ENCODE data around the gene MEGF8. TPM values are rescaled to one million over a fixed set of nuclear protein-coding genes. Genes with fewer than 3 reads are reported as not detected.

MEGF8 gene
- total RNA-seq, 3 donors from 2014 or later (not counting 1 experiment from before 2014, with no cell fraction given) = 8.1 to 11.3 (median 10.5) TPM

DNA sequence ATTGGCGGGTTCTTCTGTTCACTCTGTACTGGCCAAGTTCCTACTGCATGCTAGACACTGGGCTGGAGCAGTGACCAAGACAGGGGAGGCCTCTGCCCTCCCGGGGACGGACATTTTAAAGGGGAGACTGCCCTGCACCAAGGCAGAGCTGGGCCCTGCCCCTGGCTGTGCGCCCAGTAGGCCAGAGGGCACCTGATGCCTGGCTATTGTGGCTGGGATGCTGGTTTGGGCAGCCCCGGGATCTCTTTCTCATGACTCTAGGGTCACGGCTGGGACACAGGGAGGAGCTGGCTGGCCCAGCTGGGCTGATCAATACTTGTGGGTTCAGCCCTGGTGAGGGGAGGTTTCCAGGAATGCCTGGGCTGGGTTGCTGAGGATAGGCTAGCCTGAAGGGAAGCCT lies 84.0 kb downstream of the MEGF8 start:
- Histone ChIP-seq H3K27me3 (ENCODE audit: control insufficient read depth, insufficient read depth, low read length) (no peaks in the 10 kb centered on the region), H3K36me3 (ENCODE audit: control insufficient read depth, insufficient read depth, low read length) (peaks cover 10% of the 10 kb centered on the region), H3K9me3 (ENCODE audit: control insufficient read depth, insufficient read depth, low read length) (no peaks in the 10 kb centered on the region), H3K4me3 (ENCODE audit: low read length) (no peak overlapping the region), H3K27ac (ENCODE audit: low read length) (no peak overlapping the region), H3K4me1 (ENCODE audit: control insufficient read depth, insufficient read depth, low read length) (no peaks in the 10 kb centered on the region)
- no peak for TF ChIP-seq CTCF (IDR thresholded peaks at IDR 0.05)
- Mint-ChIP-seq H3K4me1 (peaks cover 0 to 46% of the 10 kb centered on the region in 2 donors), H3K36me3 (no peaks in the 10 kb centered on the region), H3K27ac (no peak overlapping the region), H3K9me3 (no peaks in the 10 kb centered on the region), H3K27me3 (ENCODE audit: low read depth in 2 of 2) (no peaks in the 10 kb centered on the region), H3K4me3 (no peak overlapping the region)
- 98% methylated on average over 6 of the region's 6 CpGs for WGBS (ENCODE audit: insufficient coverage)
- DNase-seq (no peak), ATAC-seq (no peak)
- intact Hi-C loops (cut with micrococcal nuclease) = no loop called here

GRCh38 chr19:42410371-42410770 lies 84.9 kb downstream of the MEGF8 start:
- intact Hi-C loops (cut with micrococcal nuclease) = no loop called here
- no peak overlapping the region for H3K4me3 ChIP-seq (ENCODE audit: low read length)
- no peak for TF ChIP-seq CTCF (IDR thresholded peaks at IDR 0.05)
- no peaks in the 10 kb centered on the region for H3K27me3 ChIP-seq (ENCODE audit: control insufficient read depth, insufficient read depth, low read length)
- H3K36me3 ChIP-seq (ENCODE audit: control insufficient read depth, insufficient read depth, low read length) = peaks cover 10% of the 10 kb centered on the region
- no peak for ATAC-seq
- no peak overlapping the region for H3K27ac Mint-ChIP-seq
- no peaks in the 10 kb centered on the region for H3K36me3 Mint-ChIP-seq
- no peaks in the 10 kb centered on the region for H3K9me3 Mint-ChIP-seq
- DNase-seq = no peak
- 96% methylated on average over 30 of the region's 30 CpGs for WGBS (ENCODE audit: insufficient coverage)
- no peaks in the 10 kb centered on the region for H3K9me3 ChIP-seq (ENCODE audit: control insufficient read depth, insufficient read depth, low read length)
- H3K4me1 Mint-ChIP-seq = peaks cover 0 to 46% of the 10 kb centered on the region in 2 donors
- no peak overlapping the region for H3K27ac ChIP-seq (ENCODE audit: low read length)
- no peaks in the 10 kb centered on the region for H3K27me3 Mint-ChIP-seq (ENCODE audit: low read depth in 2 of 2)
- H3K4me1 ChIP-seq (ENCODE audit: control insufficient read depth, insufficient read depth, low read length) = no peaks in the 10 kb centered on the region
- H3K4me3 Mint-ChIP-seq = no peak overlapping the region

DNA sequence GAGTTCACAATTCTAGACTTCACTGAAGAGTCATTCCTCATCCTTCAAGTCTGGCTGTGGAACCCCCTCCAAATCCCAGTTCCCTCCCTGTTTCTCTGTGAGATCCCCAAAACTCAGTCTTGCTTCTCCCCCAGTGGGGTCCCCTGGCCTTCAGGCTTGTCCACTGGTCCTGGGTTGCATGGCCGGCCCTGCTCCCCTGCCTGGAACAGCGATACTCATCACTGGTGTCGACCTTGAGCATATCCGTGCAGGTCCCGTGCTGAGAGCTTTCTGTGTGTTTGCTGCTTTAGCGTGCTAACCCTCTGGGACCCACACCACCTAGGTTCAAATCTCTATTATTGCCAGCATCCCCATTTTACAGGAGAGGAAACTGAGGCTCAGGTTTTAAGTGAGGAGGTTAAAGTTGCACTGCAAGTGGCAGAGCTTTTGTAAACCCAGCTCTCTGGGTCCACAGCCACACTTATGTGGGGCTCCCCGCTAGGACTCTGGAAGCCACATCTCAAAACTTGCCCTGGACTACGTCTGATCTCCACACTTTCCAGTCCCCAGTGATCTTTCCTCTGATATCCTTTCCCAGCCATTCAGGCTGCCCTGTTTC lies 86.2 kb downstream of the MEGF8 start:
- no peak overlapping the region for H3K4me3 Mint-ChIP-seq
- H3K9me3 Mint-ChIP-seq = no peaks in the 10 kb centered on the region
- Histone ChIP-seq H3K27ac (ENCODE audit: low read length) (no peak overlapping the region), H3K4me3 (ENCODE audit: low read length) (no peak overlapping the region), H3K36me3 (ENCODE audit: control insufficient read depth, insufficient read depth, low read length) (peaks cover 9% of the 10 kb centered on the region), H3K27me3 (ENCODE audit: control insufficient read depth, insufficient read depth, low read length) (no peaks in the 10 kb centered on the region), H3K4me1 (ENCODE audit: control insufficient read depth, insufficient read depth, low read length) (no peaks in the 10 kb centered on the region), H3K9me3 (ENCODE audit: control insufficient read depth, insufficient read depth, low read length) (no peaks in the 10 kb centered on the region)
- no peak for DNase-seq
- H3K27me3 Mint-ChIP-seq (ENCODE audit: low read depth in 2 of 2) = no peaks in the 10 kb centered on the region
- WGBS (ENCODE audit: insufficient coverage) = 98% methylated on average over 8 of the region's 8 CpGs
- peaks cover 0 to 44% of the 10 kb centered on the region in 2 donors for H3K4me1 Mint-ChIP-seq
- peak overlapping the region in 1 of 2 donors; percentile 67 for H3K27ac Mint-ChIP-seq
- TF ChIP-seq CTCF (IDR thresholded peaks at IDR 0.05) = no peak
- intact Hi-C loops (cut with micrococcal nuclease) = no loop called here
- H3K36me3 Mint-ChIP-seq = no peaks in the 10 kb centered on the region
- no peak for ATAC-seq

DNA sequence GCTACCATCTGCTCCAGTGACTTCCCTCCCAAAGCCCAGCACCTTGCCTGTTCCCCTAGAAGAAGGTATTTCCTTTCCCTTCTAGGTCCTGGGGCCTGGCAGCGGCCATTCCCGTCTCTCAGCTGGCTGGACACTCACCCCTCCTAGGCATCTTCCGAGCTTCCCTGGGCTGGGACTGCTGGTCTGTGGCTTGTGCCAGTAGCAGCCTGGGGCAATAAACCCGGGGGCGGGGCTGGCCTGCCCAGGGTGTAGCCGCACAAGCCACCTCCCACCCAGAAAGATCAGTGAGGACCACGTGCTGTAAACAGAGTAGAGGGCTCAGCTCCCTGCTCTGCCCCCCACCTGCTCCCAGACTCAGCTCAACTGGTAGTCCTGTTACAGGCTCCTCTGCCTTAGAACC lies 86.8 kb downstream of the MEGF8 start:
- Mint-ChIP-seq H3K27ac (peak overlapping the region in 1 of 2 donors; percentile 67), H3K9me3 (no peaks in the 10 kb centered on the region), H3K4me1 (peaks cover 0 to 41% of the 10 kb centered on the region in 2 donors), H3K27me3 (ENCODE audit: low read depth in 2 of 2) (no peaks in the 10 kb centered on the region), H3K4me3 (no peak overlapping the region), H3K36me3 (no peaks in the 10 kb centered on the region)
- no peak overlapping the region for H3K27ac ChIP-seq (ENCODE audit: low read length)
- no peaks in the 10 kb centered on the region for H3K4me1 ChIP-seq (ENCODE audit: control insufficient read depth, insufficient read depth, low read length)
- intact Hi-C loops (cut with micrococcal nuclease) = no loop called here
- H3K27me3 ChIP-seq (ENCODE audit: control insufficient read depth, insufficient read depth, low read length) = no peaks in the 10 kb centered on the region
- DNase-seq = no peak
- no peak for TF ChIP-seq CTCF (IDR thresholded peaks at IDR 0.05)
- peaks cover 7% of the 10 kb centered on the region for H3K36me3 ChIP-seq (ENCODE audit: control insufficient read depth, insufficient read depth, low read length)
- H3K9me3 ChIP-seq (ENCODE audit: control insufficient read depth, insufficient read depth, low read length) = no peaks in the 10 kb centered on the region
- 89% methylated on average over 7 of the region's 7 CpGs for WGBS (ENCODE audit: insufficient coverage)
- no peak for ATAC-seq
- H3K4me3 ChIP-seq (ENCODE audit: low read length) = no peak overlapping the region
